HG02870 (cell line): ENCODE measurements around the gene TWIST1.

Experiments used
- ATAC-seq: cut with Tn5 transposase; IDR thresholded peaks from one replicate; pipeline ENCODE4 v1.9.1; 2021; ENCODE audit warnings: mild to moderate bottlenecking, moderate library complexity; ENCODE audit not compliant: unreplicated experiment

TWIST1 gene

GRCh38 chr7:19097165-19098055, 20.0 kb downstream of the TWIST1 start:
- no peak for ATAC-seq

GRCh38 chr7:19095353-19095860, 22.0 kb downstream of the TWIST1 start:
- ATAC-seq = no peak

GRCh38 chr7:19094598-19095352, 22.7 kb downstream of the TWIST1 start:
- no peak for ATAC-seq

- no peak for ATAC-seq
These were observed 23.3 kb downstream of the TWIST1 start for GRCh38 chr7:19094138-19094537.

GRCh38 chr7:19091550-19092200, 25.8 kb downstream of the TWIST1 start:
- no peak for ATAC-seq

- ATAC-seq = no peak
These were observed 26.9 kb downstream of the TWIST1 start for GRCh38 chr7:19090526-19090925.

- no peak for ATAC-seq
These were observed 27.6 kb downstream of the TWIST1 start for GRCh38 chr7:19089797-19090196.

GRCh38 chr7:19089378-19089777, 28.1 kb downstream of the TWIST1 start:
- no peak for ATAC-seq

GRCh38 chr7:19080093-19080492, 37.3 kb downstream of the TWIST1 start:
- no peak for ATAC-seq

- no peak for ATAC-seq
These were observed 38.4 kb downstream of the TWIST1 start for GRCh38 chr7:19079066-19079465.

GRCh38 chr7:19069842-19070241, 47.6 kb downstream of the TWIST1 start:
- no peak for ATAC-seq

GRCh38 chr7:19066170-19066569, 51.3 kb downstream of the TWIST1 start:
- no peak for ATAC-seq
